Tibial nerve (tissue), 4 donors: ENCODE results near the gene LRRIQ3.

Source experiments
- CTCF ChIP-seq, 5 experiments: fragments of 200-600 bp in 3 of 5; fragments of 450-650 bp in 2 of 5; sonication (generic) in 3 of 5; IDR thresholded peaks; one replicate each; pipeline ENCODE4 v1.5.1; 2016 to 2019; ENCODE audit warnings: antibody characterized with exemption in 5 of 5, mild to moderate bottlenecking in 3 of 5, moderate library complexity in 2 of 5
- EP300 ChIP-seq, 2 donors: sonication (generic); formaldehyde crosslinking; IDR thresholded peaks; one replicate each; pipeline ENCODE4 v1.6.1; 2017; ENCODE audit warnings: antibody characterized with exemption in 2 of 2, mild to moderate bottlenecking in 1 of 2
- POLR2A ChIP-seq, 2 donors: fragments of 450-650 bp; IDR thresholded peaks; one replicate each; pipeline ENCODE4 v1.6.1; 2017; ENCODE audit warnings: antibody characterized with exemption in 2 of 2, mild to moderate bottlenecking in 2 of 2, moderate library complexity in 2 of 2

- no peak for TF ChIP-seq EP300 (IDR thresholded peaks at IDR 0.05)
- no peak for TF ChIP-seq CTCF (IDR thresholded peaks at IDR 0.05)
- no peak for TF ChIP-seq POLR2A (IDR thresholded peaks at IDR 0.05)
These were observed 47.3 kb upstream of the LRRIQ3 start for GRCh38 chr1:74245168-74245772.
